Posterior vena cava (tissue), 2 donors: ENCODE data around the gene COX6A2. TPM values are rescaled to one million over a fixed set of nuclear protein-coding genes. Genes with fewer than 3 reads are reported as not detected.
"Not testable (repeated sequence)": the region's sequence is repeated elsewhere in the genome, so short reads cannot be mapped to it uniquely, and the experiment has no call there.

Source experiments
- DNase-seq: peaks from one replicate; pipeline ENCODE4 v3.0.0-alpha.2; 2020; ENCODE audit warnings: low spot score
- intact Hi-C, 2 donors: fragments of 100-400 bp; cut with DNase I; formaldehyde crosslinking; loops; one replicate each; pipeline versions ENCODE4 v1.14.1 to v1.14.2; 2022 to 2023
- total RNA-seq, 2 donors: library from RNA; stranded (reverse); fragmentation: NEBNext Ultra II Directional; extraction: Animal tissue kit (Norgen Biotek cat#: 25700); gene quantifications; one replicate each; pipeline ENCODE4 v1.2.1, GENCODE V29; 2021
- donor health status: DM: yes; HTN: yes; CAD: no.
- donor health status: DM: yes; HTN: yes; CAD: no.

Gene COX6A2
- total RNA-seq, 2 donors from 2014 or later, result 1.1 to 1.5 TPM

GRCh38 chr16:31445931-31446330, 17.8 kb upstream of the COX6A2 start:
- intact Hi-C loops, result loop anchor here (10.0 kb wide), 2 partner anchors 261 to 271 kb away; partner anchors contain the start of gene FUS (in 1 of the 2)
- not testable (repeated sequence) for DNase-seq

- intact Hi-C loops, result loop anchor here (10.0 kb wide), 2 partner anchors 257 to 267 kb away; partner anchors contain the start of gene FUS (in 1 of the 2)
- DNase-seq, result no peak
These were observed 13.8 kb upstream of the COX6A2 start for GRCh38 chr16:31441956-31442355.

GRCh38 chr16:31440516-31441184, 12.5 kb upstream of the COX6A2 start:
- intact Hi-C loops, result loop anchor here (10.0 kb wide), 2 partner anchors 256 to 266 kb away; partner anchors contain the start of gene FUS (in 1 of the 2)
- no peak for DNase-seq

- intact Hi-C loops, result no loop called here
- peak; percentile 16 for DNase-seq
These were observed 11.4 kb upstream of the COX6A2 start for GRCh38 chr16:31439519-31439918.

- DNase-seq, intact Hi-C loops: not testable (repeated sequence)
These were observed 10.9 kb upstream of the COX6A2 start for GRCh38 chr16:31439023-31439422.

- no peak for DNase-seq
- intact Hi-C loops, result no loop called here
These were observed 10.3 kb upstream of the COX6A2 start for GRCh38 chr16:31438414-31438813.

GRCh38 chr16:31436221-31437045, 8.3 kb upstream of the COX6A2 start:
- peak; percentile 76 for DNase-seq
- intact Hi-C loops, result no loop called here

GRCh38 chr16:31435341-31436220, 7.4 kb upstream of the COX6A2 start:
- intact Hi-C loops, result no loop called here

GRCh38 chr16:31430380-31431052, 2.4 kb upstream of the COX6A2 start:
- no peak for DNase-seq
- intact Hi-C loops, result no loop called here

More at GRCh38 chr16:31435341-31436220, 7.4 kb upstream of the COX6A2 start:
- peak; percentile 69 for DNase-seq

GRCh38 chr16:31429796-31430195, 1.6 kb upstream of the COX6A2 start:
- intact Hi-C loops, result no loop called here
- DNase-seq, result no peak

GRCh38 chr16:31429314-31429713, 1.2 kb upstream of the COX6A2 start:
- no peak for DNase-seq
- intact Hi-C loops, result no loop called here

- no peak for DNase-seq
- intact Hi-C loops, result no loop called here
These were observed 583 bp upstream of the COX6A2 start for GRCh38 chr16:31428638-31429247.

- intact Hi-C loops, result no loop called here
- DNase-seq, result peak; percentile 87
These were observed 500 bp downstream of the COX6A2 start for GRCh38 chr16:31427441-31428278.

- intact Hi-C loops, result no loop called here
- no peak for DNase-seq
These were observed 4.4 kb downstream of the COX6A2 start for GRCh38 chr16:31423801-31424200.

GRCh38 chr16:31423241-31423640, 4.9 kb downstream of the COX6A2 start:
- intact Hi-C loops, result no loop called here
- no peak for DNase-seq

GRCh38 chr16:31421587-31421986, 6.6 kb downstream of the COX6A2 start:
- no peak for DNase-seq
- intact Hi-C loops, result no loop called here

GRCh38 chr16:31420037-31420436, 8.1 kb downstream of the COX6A2 start:
- no peak for DNase-seq
- intact Hi-C loops, result no loop called here

GRCh38 chr16:31417916-31418315, 10.2 kb downstream of the COX6A2 start:
- DNase-seq, result no peak
- intact Hi-C loops, result no loop called here
